GM18508 (cell line): Measurements from ENCODE around the gene ALKBH7.
"Not testable (repeated sequence)": the region's sequence is repeated elsewhere in the genome, so short reads cannot be mapped to it uniquely, and the experiment has no call there.

Experiments used
- ATAC-seq: cut with Tn5 transposase; IDR thresholded peaks from one replicate; pipeline ENCODE4 v1.9.1; 2021; ENCODE audit warnings: moderate number of reproducible peaks; ENCODE audit not compliant: insufficient read depth, unreplicated experiment

ALKBH7 gene

GRCh38 chr19:6394831-6395230 lies 22.2 kb downstream of the ALKBH7 start:
- ATAC-seq = no peak

- ATAC-seq = no peak
These were observed 23.7 kb downstream of the ALKBH7 start for GRCh38 chr19:6396305-6396704.

- not testable (repeated sequence) for ATAC-seq
These were observed 27.7 kb downstream of the ALKBH7 start for GRCh38 chr19:6400062-6400944.

GRCh38 chr19:6402058-6402457 lies 29.5 kb downstream of the ALKBH7 start:
- ATAC-seq = no peak

GRCh38 chr19:6402837-6403608 lies 30.4 kb downstream of the ALKBH7 start:
- no peak for ATAC-seq

- ATAC-seq = no peak
These were observed 33.8 kb downstream of the ALKBH7 start for GRCh38 chr19:6406401-6406800.

- ATAC-seq = no peak
These were observed 36.8 kb downstream of the ALKBH7 start for GRCh38 chr19:6409346-6409745.

GRCh38 chr19:6412061-6412446 lies 39.5 kb downstream of the ALKBH7 start:
- ATAC-seq = no peak

- no peak for ATAC-seq
These were observed 40.0 kb downstream of the ALKBH7 start for GRCh38 chr19:6412447-6413091.

- ATAC-seq = no peak
These were observed 40.7 kb downstream of the ALKBH7 start for GRCh38 chr19:6413291-6413690.

- no peak for ATAC-seq
These were observed 41.4 kb downstream of the ALKBH7 start for GRCh38 chr19:6413721-6414643.

GRCh38 chr19:6414793-6415590 lies 42.4 kb downstream of the ALKBH7 start:
- no peak for ATAC-seq

GRCh38 chr19:6415591-6416190 lies 43.1 kb downstream of the ALKBH7 start:
- ATAC-seq = no peak

- no peak for ATAC-seq
These were observed 44.2 kb downstream of the ALKBH7 start for GRCh38 chr19:6416658-6417405.

GRCh38 chr19:6417713-6418561 lies 45.3 kb downstream of the ALKBH7 start:
- no peak for ATAC-seq

GRCh38 chr19:6418562-6418932 lies 46.0 kb downstream of the ALKBH7 start:
- no peak for ATAC-seq
